ENCODE measurements around the gene PPP1R3E.

Gene PPP1R3E, protein sequence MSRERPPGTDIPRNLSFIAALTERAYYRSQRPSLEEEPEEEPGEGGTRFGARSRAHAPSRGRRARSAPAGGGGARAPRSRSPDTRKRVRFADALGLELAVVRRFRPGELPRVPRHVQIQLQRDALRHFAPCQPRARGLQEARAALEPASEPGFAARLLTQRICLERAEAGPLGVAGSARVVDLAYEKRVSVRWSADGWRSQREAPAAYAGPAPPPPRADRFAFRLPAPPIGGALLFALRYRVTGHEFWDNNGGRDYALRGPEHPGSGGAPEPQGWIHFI

DNA sequence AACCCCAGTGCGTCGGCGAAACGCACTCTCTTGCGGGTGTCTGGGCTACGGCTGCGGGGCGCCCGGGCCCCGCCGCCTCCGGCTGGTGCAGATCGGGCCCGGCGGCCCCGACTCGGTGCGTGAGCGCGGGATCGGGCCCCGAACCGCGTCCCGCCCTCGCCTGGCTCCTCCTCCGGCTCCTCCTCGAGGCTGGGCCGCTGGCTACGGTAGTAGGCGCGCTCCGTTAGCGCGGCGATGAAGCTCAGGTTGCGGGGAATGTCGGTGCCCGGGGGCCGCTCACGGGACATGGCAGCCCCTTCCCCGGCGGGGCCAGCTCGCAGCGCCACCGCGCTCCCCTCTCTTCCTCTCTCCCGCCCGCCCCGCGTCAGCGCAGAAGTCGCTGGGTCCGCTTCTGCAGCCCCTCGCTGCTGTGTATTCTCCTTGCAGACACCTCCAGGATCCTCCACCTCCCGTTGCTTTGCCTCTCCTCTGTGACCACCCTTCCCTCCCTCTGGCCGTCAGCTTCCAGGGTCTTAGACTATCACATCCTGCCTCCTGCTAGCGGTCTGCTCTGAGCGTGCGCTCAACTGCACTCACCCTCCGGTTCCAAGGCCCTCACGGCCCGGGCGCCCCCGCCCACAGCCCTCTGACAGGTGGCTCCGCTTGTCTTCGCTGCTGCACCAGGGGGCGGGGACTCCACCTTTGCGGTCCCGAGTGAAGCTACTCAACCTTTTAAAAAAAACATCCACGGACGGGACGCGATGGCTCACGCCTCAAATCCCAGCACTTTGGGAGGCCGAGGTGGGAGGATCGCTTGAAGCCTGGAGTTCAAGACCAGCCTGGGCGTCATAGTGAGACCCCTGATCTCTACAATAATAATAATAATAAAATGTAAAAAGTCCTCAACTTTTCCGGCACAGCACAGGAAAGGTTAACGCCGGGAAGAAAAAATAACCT is at the start of gene PPP1R3E:
TSS of gene PPP1R3E (minus strand) at position 570 of the 936 bp plus-strand sequence. CDS start at position 287, 283 bp downstream.
- TF ChIP-seq, protein P1, sequence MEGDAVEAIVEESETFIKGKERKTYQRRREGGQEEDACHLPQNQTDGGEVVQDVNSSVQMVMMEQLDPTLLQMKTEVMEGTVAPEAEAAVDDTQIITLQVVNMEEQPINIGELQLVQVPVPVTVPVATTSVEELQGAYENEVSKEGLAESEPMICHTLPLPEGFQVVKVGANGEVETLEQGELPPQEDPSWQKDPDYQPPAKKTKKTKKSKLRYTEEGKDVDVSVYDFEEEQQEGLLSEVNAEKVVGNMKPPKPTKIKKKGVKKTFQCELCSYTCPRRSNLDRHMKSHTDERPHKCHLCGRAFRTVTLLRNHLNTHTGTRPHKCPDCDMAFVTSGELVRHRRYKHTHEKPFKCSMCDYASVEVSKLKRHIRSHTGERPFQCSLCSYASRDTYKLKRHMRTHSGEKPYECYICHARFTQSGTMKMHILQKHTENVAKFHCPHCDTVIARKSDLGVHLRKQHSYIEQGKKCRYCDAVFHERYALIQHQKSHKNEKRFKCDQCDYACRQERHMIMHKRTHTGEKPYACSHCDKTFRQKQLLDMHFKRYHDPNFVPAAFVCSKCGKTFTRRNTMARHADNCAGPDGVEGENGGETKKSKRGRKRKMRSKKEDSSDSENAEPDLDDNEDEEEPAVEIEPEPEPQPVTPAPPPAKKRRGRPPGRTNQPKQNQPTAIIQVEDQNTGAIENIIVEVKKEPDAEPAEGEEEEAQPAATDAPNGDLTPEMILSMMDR (IDR thresholded peaks at IDR 0.05; ENCODE audit: low read depth, low read length) = no peak
- peak within 1 kb of the TSS; percentile 68 for H3K4me3 ChIP-seq (ENCODE audit: low read depth, low read length)

DNA sequence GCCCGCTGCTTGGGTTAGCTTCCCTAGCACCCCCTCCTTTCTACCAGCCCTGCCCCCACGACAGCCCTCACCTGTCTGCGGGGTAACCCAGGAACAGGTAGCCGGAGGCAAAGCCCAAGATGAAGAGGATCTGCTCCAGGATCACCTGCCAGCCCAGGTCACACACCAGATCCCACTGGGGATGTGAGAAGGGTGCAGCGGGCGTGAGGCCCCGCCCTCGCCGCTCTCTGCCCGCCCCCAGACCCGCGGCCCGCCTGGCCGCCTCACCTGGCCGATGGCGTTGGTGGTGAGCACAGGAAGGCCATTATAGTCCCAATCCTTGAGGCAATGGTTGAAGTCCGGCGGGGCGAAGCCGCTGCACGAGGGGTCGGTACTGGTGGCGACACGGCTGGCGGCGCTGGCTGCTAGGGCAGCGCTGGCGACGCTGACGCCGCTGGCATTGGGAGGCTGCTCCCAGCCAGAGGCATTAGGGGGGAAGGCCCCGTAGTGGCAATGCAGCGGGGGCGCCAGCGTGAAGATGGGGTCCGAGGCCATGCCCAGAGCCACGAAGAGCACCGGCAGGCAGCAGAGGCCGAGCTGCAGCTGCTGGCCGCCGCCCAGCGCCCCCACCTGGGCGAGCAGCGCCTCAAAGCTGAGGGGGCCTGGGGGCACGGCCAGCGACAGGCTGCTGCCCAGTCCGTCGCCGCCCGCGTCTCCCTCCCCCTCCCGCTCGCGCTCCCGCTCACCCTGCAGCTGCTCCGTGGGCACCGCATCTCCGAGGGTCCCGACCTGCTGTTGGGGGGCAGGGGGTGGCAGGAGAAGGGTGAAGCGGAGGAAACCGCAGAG is 49.2 kb upstream of the PPP1R3E start:
- TF ChIP-seq, protein P1 (IDR thresholded peaks at IDR 0.05; ENCODE audit: low read depth, low read length) = no peak
- H3K4me3 ChIP-seq (ENCODE audit: low read depth, low read length) = peak overlapping the region; percentile 73

DNA sequence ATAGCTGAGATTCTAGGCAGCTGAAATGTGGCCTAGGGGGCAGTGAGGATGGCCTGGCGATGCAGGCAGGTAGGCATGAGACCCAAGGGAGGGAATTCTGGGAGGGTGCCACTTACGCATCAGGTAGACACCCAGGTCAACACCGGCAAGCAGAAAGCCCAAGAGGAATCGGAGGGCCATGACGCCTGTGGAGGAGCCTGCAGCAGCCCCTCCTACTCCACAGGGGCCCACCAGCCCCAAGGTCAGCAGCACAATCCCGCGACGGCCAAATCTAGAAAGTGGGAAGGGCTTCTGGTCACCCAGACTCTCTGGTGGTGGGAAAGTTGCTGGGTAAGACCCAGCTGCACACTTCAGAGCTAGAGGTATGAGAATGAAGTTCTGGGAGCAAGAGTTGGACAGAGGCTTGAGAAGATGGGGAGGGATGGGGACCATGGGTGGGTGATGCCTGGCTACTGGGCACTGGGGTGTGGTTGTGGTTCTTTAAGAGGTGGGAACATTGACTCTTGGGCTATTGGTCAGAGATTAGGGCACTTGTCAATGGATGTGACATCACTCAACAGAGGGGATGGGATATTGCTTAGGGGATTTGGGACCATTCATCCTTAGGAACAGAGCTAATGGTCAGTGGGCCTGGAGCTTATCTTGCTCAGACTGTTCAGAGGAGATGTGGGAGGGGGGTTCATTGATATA is 46.6 kb upstream of the PPP1R3E start:
- TF ChIP-seq, protein P1 (IDR thresholded peaks at IDR 0.05; ENCODE audit: low read depth, low read length) = no peak
- no peak overlapping the region for H3K4me3 ChIP-seq (ENCODE audit: low read depth, low read length)

DNA sequence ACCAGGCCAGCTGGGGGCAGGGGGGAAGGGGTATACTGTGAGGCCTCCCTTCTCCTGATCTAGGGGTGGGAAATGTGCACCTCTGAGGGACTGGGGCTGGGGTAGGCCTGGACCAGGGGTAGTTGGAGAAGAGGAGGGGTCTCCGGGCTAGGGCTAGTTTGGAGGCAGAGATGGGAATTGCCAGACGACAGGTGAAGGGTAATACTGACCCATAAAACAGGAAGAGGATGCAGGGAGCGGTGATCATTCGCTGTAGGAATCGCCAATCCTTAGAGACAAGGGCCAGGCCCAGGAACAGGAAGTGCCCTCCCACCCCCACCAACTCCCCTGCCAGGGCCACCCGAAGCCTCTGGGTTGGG is 45.6 kb upstream of the PPP1R3E start:
- TF ChIP-seq, protein P1 (IDR thresholded peaks at IDR 0.05; ENCODE audit: low read depth, low read length) = no peak
- H3K4me3 ChIP-seq (ENCODE audit: low read depth, low read length) = no peak overlapping the region

DNA sequence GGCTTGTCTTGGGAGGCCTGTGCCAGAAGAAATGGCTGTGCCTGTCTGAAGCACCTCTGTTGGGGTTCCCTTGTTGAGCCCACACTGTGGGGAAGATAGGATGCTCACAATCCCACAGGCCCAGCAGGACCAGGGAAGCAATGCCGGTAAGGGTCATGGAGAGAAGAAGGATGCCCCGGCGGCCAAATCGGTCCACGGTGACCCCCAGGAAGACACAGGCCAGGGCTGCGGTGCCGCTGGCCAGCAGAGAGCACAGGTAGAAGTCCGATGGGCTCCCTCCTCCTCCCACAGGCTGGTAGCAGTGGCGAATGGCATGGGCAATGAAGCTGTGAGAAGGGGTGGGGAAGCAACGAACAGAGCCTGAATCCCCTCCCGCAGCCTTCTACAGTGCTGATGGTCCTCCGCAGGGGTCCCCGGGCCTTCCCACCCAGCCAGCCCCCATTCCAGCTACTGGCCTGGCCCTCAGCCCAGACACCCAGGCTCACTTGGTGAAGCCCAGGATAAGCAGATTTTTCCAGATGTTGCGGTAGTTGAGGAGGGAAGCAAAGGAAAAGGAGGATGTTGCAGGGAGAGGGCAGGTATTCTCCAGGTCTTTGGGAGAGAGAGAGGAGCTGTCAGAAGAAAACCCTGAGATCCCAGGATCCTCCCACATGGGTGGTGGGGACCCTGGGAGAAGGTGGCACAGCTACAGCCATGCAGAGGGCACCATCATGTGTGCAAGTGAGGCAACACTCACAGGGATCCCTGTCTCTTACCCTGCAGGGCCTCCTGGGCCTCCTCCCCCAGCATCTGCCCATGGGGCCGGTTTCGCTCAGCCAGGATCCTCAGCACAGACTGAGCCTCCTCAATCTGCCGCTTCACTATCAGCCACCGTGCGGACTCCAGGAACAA is 45.0 kb upstream of the PPP1R3E start:
- H3K4me3 ChIP-seq (ENCODE audit: low read depth, low read length) = no peak overlapping the region
- TF ChIP-seq, protein P1 (IDR thresholded peaks at IDR 0.05; ENCODE audit: low read depth, low read length) = no peak

All from WI38 (cell line).